GM23338 (cell line): ENCODE data around the gene SIRT2. TPM values are rescaled to one million over a fixed set of nuclear protein-coding genes. Genes with fewer than 3 reads are reported as not detected.

Experiments
- ATAC-seq: fragments of 200-7000 bp; cut with Tn5 transposase; 3 replicates; pipeline ENCODE4 v1.9.1; 2020
- DNase-seq: peaks from one replicate; pipeline ENCODE4 v3.0.0-alpha.2; 2015; ENCODE audit warnings: low spot score
- H2AFZ ChIP-seq: fragments of 200-600 bp; sonication (generic); 2 replicates; pipeline ENCODE4 v1.8.0; 2016; ENCODE audit warnings: antibody characterized with exemption, mild to moderate bottlenecking, moderate library complexity
- H3F3A ChIP-seq: fragments of 200-600 bp; sonication (generic); replicated peaks from 2 replicates; pipeline ENCODE4 v1.8.0; 2017; ENCODE audit warnings: antibody characterized with exemption, mixed run types, low read depth
- H3K27ac ChIP-seq: fragments of 200-600 bp; sonication (generic); 2 replicates; pipeline ENCODE4 v1.6.1; 2016; ENCODE audit warnings: low read depth
- H3K27me3 ChIP-seq: fragments of 200-600 bp; sonication (generic); 2 replicates; pipeline ENCODE4 v1.8.0; 2016; ENCODE audit warnings: mild to moderate bottlenecking, mixed run types, moderate library complexity; ENCODE audit not compliant: insufficient read depth
- H3K36me3 ChIP-seq: fragments of 200-600 bp; sonication (generic); 2 replicates; pipeline ENCODE4 v1.8.0; 2016; ENCODE audit warnings: mild to moderate bottlenecking; ENCODE audit not compliant: insufficient read depth
- H3K4me1 ChIP-seq: fragments of 200-600 bp; sonication (generic); 2 replicates; pipeline ENCODE4 v1.8.0; 2016; ENCODE audit warnings: mild to moderate bottlenecking, moderate library complexity; ENCODE audit not compliant: insufficient read depth
- H3K4me2 ChIP-seq: fragments of 200-600 bp; sonication (generic); 2 replicates; pipeline ENCODE4 v1.7.1; 2017; ENCODE audit warnings: mixed run types
- H3K4me3 ChIP-seq: fragments of 200-600 bp; sonication (generic); 2 replicates; pipeline ENCODE4 v1.6.1; 2016; ENCODE audit warnings: mixed run types
- H3K79me2 ChIP-seq: fragments of 200-600 bp; sonication (generic); replicated peaks from 2 replicates; pipeline ENCODE4 v1.8.0; 2017; ENCODE audit warnings: mild to moderate bottlenecking; ENCODE audit not compliant: insufficient read depth
- H3K9me2 ChIP-seq: fragments of 200-600 bp; sonication (generic); 2 replicates; pipeline ENCODE4 v1.8.0; 2017; ENCODE audit not compliant: insufficient read depth
- H4K20me1 ChIP-seq: fragments of 200-600 bp; sonication (generic); replicated peaks from 2 replicates; pipeline ENCODE4 v1.8.0; 2017; ENCODE audit warnings: mild to moderate bottlenecking; ENCODE audit not compliant: insufficient read depth
- H3K27ac Mint-ChIP-seq: 2 replicates; pipeline ENCODE4 v1.8.0; 2020; ENCODE audit warnings: inconsistent platforms, mild to moderate bottlenecking, moderate library complexity, mixed read lengths
- H3K27me3 Mint-ChIP-seq: 3 replicates; pipeline ENCODE4 v1.8.0; 2022; ENCODE audit warnings: low read depth, mild to moderate bottlenecking, moderate library complexity, mixed read lengths, inconsistent platforms; ENCODE audit not compliant: insufficient read depth, poor library complexity
- H3K36me3 Mint-ChIP-seq: 3 replicates; pipeline ENCODE4 v1.8.0; 2021; ENCODE audit warnings: low read depth, mild to moderate bottlenecking, inconsistent platforms, moderate library complexity, mixed read lengths
- H3K4me1 Mint-ChIP-seq: 3 replicates; pipeline ENCODE4 v1.8.0; 2020; ENCODE audit warnings: mild to moderate bottlenecking, inconsistent platforms, mixed read lengths
- H3K4me3 Mint-ChIP-seq: 3 replicates; pipeline ENCODE4 v1.8.0; 2021; ENCODE audit warnings: moderate library complexity, mild to moderate bottlenecking, inconsistent platforms, mixed read lengths
- H3K9me3 Mint-ChIP-seq: 3 replicates; pipeline ENCODE4 v1.8.0; 2020; ENCODE audit warnings: moderate library complexity, mild to moderate bottlenecking, inconsistent platforms, mixed read lengths
- CREB1 ChIP-seq: fragments of 250-450 bp; sonication (Bioruptor Pico); IDR thresholded peaks from 2 replicates; pipeline ENCODE4 v1.5.0; 2020; ENCODE audit warnings: low read depth, mild to moderate bottlenecking, moderate library complexity
- EZH2 ChIP-seq: fragments of 200-600 bp; sonication (generic); IDR thresholded peaks from one replicate; pipeline ENCODE4 v1.8.0; 2017; ENCODE audit warnings: antibody characterized with exemption, mild to moderate bottlenecking, low read depth; ENCODE audit not compliant: unreplicated experiment
- EZH2phosphoT487 ChIP-seq: fragments of 200-600 bp; sonication (generic); IDR thresholded peaks from one replicate; pipeline ENCODE4 v1.8.1; 2018; ENCODE audit warnings: antibody characterized with exemption; ENCODE audit not compliant: unreplicated experiment
- JUNB ChIP-seq: IDR thresholded peaks from one replicate; pipeline ENCODE4 v1.6.1; 2016; ENCODE audit warnings: antibody characterized with exemption; ENCODE audit not compliant: unreplicated experiment
- NANOG ChIP-seq: IDR thresholded peaks from 2 replicates; pipeline ENCODE4 v1.6.1; 2016; ENCODE audit warnings: antibody characterized with exemption, borderline replicate concordance
- POLR2AphosphoS5 ChIP-seq: IDR thresholded peaks from 2 replicates; pipeline ENCODE4 v1.6.1; 2016; ENCODE audit warnings: antibody characterized with exemption, low read depth
- STAT1 ChIP-seq: IDR thresholded peaks from one replicate; pipeline ENCODE4 v1.6.1; 2016; ENCODE audit warnings: antibody characterized with exemption; ENCODE audit not compliant: unreplicated experiment
- ZNF114 ChIP-seq: fragments of 250-450 bp; sonication (Bioruptor Pico); IDR thresholded peaks from 2 replicates; pipeline ENCODE4 v1.5.0; 2020; ENCODE audit warnings: mild to moderate bottlenecking, moderate library complexity
- ZNF331 ChIP-seq: fragments of 250-450 bp; sonication (Bioruptor Pico); IDR thresholded peaks from 2 replicates; pipeline ENCODE4 v1.5.0; 2020; ENCODE audit warnings: low read depth, mild to moderate bottlenecking, moderate library complexity
- polyA plus RNA-seq: library from polyadenylated mRNA; unstranded; fragments of >200 nt; fragmentation: Nextera tagmentation; extraction: Ambion mirVana; gene quantifications from 2 replicates; pipeline ENCODE4 v1.2.1, GENCODE V29; 2016
- total RNA-seq: library from RNA; depleted of rRNA; stranded (reverse); fragments of >200 nt; shearing (Covaris generic); gene quantifications from 2 replicates; pipeline ENCODE4 v1.2.3, GENCODE V29; 2014
- TF ChIP-seq, protein P1 (sequence below): fragments of 250-450 bp; sonication (Bioruptor Pico); IDR thresholded peaks from 2 replicates; pipeline ENCODE4 v1.5.0; 2020; ENCODE audit warnings: mild to moderate bottlenecking, moderate library complexity
- TF ChIP-seq, protein P2 (sequence below): IDR thresholded peaks from 2 replicates; pipeline ENCODE4 v1.6.1; 2016; ENCODE audit warnings: antibody characterized with exemption
- TF ChIP-seq, protein P3 (sequence below): IDR thresholded peaks from one replicate; pipeline ENCODE4 v1.6.1; 2018; ENCODE audit warnings: antibody characterized with exemption; ENCODE audit not compliant: unreplicated experiment

SIRT2 gene
- total and polyA plus RNA-seq, 2 experiments from 2014 or later = 2.7 to 8.4 TPM

DNA sequence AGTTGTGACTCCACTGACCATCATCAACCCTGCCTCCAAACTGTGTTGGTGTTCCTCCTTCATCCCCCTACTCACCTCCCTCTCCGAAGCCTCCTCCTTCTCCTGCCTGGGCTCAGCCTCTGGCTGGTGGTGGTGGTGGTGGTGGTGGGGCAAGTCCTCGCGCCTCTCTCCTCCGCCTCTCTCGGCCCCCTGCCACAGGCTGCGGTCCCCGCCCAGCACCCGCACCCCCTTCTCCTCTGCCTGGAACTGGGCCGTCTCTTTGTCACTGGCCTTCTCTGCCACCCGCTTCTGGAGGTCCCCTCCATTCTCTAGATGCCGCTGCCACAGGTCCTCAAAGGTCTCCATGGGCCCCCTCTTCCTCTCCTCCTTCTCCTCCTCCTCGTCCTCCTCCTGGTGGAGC lies 11.1 kb upstream of the SIRT2 start:
- no peak overlapping the region for H3K27ac ChIP-seq
- no peak overlapping the region for H3K4me3 ChIP-seq
- Mint-ChIP-seq H3K27me3 (peaks cover 15% of the 10 kb centered on the region), H3K4me1 (peaks cover 6% of the 10 kb centered on the region), H3K36me3 (peaks cover 23% of the 10 kb centered on the region), H3K4me3 (no peak overlapping the region), H3K27ac (no peak overlapping the region), H3K9me3 (no peaks in the 10 kb centered on the region)
- H2AFZ ChIP-seq = no peak overlapping the region
- no peak for TF ChIP-seq ZNF114 (CRISPR knock-in tag)
- H3K36me3 ChIP-seq = no peaks in the 10 kb centered on the region
- no peaks in the 10 kb centered on the region for H3F3A ChIP-seq
- 0 out of 2 replicates have a peak, but pooled peaks cover 4% of the 10 kb centered on the region for H3K27me3 ChIP-seq
- ATAC-seq = no peak
- no peaks in the 10 kb centered on the region for H3K79me2 ChIP-seq
- H3K4me1 ChIP-seq = peaks cover 5% of the 10 kb centered on the region
- DNase-seq = no peak
- no peak overlapping the region for H3K4me2 ChIP-seq
- no peaks in the 10 kb centered on the region for H4K20me1 ChIP-seq
- no peaks in the 10 kb centered on the region for H3K9me2 ChIP-seq

DNA sequence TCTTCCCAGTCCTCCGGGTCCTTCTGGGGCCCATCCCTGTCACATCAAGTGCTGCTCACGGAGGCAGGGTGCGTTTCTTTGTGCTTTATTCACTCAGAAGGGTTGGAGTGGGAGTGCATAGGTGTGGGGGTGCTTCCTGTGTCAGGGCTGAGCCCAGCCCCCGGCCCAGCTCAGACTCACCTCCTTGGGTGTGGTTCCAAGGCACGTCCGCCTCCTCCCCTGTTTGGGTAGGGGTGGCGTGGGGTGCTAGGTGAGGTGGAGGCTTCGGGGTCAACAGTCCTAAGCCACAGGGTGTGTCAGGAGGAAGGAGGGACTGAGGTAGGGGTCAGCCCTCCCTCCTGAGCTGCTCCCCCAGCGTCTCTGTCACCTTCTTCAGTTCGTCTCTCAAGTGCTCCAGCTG lies 9.5 kb upstream of the SIRT2 start:
- Histone ChIP-seq H4K20me1 (no peaks in the 10 kb centered on the region), H3K36me3 (no peaks in the 10 kb centered on the region; the same call in 1 of the 2 replicates), H3K4me1 (peaks cover 5% of the 10 kb centered on the region), H3K4me2 (peak overlapping the region; percentile 38; the same call in 1 of the 2 replicates), H3K4me3 (no peak overlapping the region), H3K27me3 (0 out of 2 replicates have a peak, but pooled peaks cover 4% of the 10 kb centered on the region), H3K79me2 (no peaks in the 10 kb centered on the region), H2AFZ (no peak overlapping the region), H3F3A (no peaks in the 10 kb centered on the region), H3K9me2 (no peaks in the 10 kb centered on the region), H3K27ac (no peak overlapping the region)
- Mint-ChIP-seq H3K9me3 (no peaks in the 10 kb centered on the region), H3K27ac (no peak overlapping the region), H3K4me3 (no peak overlapping the region), H3K4me1 (peaks cover 6% of the 10 kb centered on the region; the same call in 2 of the 3 replicates), H3K27me3 (peaks cover 14% of the 10 kb centered on the region), H3K36me3 (peaks cover 23% of the 10 kb centered on the region)
- DNase-seq = no peak
- no peak for ATAC-seq
- TF ChIP-seq, protein P1, sequence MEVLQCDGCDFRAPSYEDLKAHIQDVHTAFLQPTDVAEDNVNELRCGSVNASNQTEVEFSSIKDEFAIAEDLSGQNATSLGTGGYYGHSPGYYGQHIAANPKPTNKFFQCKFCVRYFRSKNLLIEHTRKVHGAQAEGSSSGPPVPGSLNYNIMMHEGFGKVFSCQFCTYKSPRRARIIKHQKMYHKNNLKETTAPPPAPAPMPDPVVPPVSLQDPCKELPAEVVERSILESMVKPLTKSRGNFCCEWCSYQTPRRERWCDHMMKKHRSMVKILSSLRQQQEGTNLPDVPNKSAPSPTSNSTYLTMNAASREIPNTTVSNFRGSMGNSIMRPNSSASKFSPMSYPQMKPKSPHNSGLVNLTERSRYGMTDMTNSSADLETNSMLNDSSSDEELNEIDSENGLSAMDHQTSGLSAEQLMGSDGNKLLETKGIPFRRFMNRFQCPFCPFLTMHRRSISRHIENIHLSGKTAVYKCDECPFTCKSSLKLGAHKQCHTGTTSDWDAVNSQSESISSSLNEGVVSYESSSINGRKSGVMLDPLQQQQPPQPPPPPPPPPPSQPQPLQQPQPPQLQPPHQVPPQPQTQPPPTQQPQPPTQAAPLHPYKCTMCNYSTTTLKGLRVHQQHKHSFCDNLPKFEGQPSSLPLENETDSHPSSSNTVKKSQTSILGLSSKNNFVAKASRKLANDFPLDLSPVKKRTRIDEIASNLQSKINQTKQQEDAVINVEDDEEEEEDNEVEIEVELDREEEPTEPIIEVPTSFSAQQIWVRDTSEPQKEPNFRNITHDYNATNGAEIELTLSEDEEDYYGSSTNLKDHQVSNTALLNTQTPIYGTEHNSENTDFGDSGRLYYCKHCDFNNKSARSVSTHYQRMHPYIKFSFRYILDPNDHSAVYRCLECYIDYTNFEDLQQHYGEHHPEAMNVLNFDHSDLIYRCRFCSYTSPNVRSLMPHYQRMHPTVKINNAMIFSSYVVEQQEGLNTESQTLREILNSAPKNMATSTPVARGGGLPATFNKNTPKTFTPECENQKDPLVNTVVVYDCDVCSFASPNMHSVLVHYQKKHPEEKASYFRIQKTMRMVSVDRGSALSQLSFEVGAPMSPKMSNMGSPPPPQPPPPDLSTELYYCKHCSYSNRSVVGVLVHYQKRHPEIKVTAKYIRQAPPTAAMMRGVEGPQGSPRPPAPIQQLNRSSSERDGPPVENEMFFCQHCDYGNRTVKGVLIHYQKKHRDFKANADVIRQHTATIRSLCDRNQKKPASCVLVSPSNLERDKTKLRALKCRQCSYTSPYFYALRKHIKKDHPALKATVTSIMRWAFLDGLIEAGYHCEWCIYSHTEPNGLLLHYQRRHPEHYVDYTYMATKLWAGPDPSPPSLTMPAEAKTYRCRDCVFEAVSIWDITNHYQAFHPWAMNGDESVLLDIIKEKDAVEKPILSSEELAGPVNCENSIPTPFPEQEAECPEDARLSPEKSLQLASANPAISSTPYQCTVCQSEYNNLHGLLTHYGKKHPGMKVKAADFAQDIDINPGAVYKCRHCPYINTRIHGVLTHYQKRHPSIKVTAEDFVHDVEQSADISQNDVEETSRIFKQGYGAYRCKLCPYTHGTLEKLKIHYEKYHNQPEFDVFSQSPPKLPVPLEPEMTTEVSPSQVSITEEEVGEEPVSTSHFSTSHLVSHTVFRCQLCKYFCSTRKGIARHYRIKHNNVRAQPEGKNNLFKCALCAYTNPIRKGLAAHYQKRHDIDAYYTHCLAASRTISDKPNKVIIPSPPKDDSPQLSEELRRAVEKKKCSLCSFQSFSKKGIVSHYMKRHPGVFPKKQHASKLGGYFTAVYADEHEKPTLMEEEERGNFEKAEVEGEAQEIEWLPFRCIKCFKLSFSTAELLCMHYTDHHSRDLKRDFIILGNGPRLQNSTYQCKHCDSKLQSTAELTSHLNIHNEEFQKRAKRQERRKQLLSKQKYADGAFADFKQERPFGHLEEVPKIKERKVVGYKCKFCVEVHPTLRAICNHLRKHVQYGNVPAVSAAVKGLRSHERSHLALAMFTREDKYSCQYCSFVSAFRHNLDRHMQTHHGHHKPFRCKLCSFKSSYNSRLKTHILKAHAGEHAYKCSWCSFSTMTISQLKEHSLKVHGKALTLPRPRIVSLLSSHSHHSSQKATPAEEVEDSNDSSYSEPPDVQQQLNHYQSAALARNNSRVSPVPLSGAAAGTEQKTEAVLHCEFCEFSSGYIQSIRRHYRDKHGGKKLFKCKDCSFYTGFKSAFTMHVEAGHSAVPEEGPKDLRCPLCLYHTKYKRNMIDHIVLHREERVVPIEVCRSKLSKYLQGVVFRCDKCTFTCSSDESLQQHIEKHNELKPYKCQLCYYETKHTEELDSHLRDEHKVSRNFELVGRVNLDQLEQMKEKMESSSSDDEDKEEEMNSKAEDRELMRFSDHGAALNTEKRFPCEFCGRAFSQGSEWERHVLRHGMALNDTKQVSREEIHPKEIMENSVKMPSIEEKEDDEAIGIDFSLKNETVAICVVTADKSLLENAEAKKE = no peak
- TF ChIP-seq JUNB (no peak), EZH2phosphoT487 (no peak), STAT1 (no peak), EZH2 (no peak), CREB1 (CRISPR knock-in tag) (no peak), POLR2AphosphoS5 (no peak), NANOG (no peak), ZNF331 (no peak), ZNF114 (CRISPR knock-in tag) (no peak)
- TF ChIP-seq, protein P2, sequence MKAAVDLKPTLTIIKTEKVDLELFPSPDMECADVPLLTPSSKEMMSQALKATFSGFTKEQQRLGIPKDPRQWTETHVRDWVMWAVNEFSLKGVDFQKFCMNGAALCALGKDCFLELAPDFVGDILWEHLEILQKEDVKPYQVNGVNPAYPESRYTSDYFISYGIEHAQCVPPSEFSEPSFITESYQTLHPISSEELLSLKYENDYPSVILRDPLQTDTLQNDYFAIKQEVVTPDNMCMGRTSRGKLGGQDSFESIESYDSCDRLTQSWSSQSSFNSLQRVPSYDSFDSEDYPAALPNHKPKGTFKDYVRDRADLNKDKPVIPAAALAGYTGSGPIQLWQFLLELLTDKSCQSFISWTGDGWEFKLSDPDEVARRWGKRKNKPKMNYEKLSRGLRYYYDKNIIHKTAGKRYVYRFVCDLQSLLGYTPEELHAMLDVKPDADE = no peak
- TF ChIP-seq, protein P3, sequence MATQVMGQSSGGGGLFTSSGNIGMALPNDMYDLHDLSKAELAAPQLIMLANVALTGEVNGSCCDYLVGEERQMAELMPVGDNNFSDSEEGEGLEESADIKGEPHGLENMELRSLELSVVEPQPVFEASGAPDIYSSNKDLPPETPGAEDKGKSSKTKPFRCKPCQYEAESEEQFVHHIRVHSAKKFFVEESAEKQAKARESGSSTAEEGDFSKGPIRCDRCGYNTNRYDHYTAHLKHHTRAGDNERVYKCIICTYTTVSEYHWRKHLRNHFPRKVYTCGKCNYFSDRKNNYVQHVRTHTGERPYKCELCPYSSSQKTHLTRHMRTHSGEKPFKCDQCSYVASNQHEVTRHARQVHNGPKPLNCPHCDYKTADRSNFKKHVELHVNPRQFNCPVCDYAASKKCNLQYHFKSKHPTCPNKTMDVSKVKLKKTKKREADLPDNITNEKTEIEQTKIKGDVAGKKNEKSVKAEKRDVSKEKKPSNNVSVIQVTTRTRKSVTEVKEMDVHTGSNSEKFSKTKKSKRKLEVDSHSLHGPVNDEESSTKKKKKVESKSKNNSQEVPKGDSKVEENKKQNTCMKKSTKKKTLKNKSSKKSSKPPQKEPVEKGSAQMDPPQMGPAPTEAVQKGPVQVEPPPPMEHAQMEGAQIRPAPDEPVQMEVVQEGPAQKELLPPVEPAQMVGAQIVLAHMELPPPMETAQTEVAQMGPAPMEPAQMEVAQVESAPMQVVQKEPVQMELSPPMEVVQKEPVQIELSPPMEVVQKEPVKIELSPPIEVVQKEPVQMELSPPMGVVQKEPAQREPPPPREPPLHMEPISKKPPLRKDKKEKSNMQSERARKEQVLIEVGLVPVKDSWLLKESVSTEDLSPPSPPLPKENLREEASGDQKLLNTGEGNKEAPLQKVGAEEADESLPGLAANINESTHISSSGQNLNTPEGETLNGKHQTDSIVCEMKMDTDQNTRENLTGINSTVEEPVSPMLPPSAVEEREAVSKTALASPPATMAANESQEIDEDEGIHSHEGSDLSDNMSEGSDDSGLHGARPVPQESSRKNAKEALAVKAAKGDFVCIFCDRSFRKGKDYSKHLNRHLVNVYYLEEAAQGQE = no peak
